Astrocyte (in vitro differentiated cells and primary cell): ENCODE measurements around the gene STK39. TPM values are rescaled to one million over a fixed set of nuclear protein-coding genes. Genes with fewer than 3 reads are reported as not detected.

Source experiments
- DNase-seq: peaks from one replicate; pipeline ENCODE4 v3.0.0-alpha.2; 2010; ENCODE audit warnings: low read depth
- FAIRE-seq: peaks from 2 replicates; lab custom pipeline; 2011; peaks lifted over from hg19 to GRCh38; lab: Jason Lieb, UNC
- H2AFZ ChIP-seq: 2 replicates; pipeline ENCODE4 v1.6.0; 2012; ENCODE audit warnings: low read depth, low read length, inconsistent platforms
- H3K27ac ChIP-seq: 2 replicates; pipeline ENCODE4 v1.5.1; 2011; ENCODE audit warnings: low read depth, low read length, inconsistent platforms
- H3K27me3 ChIP-seq: 2 replicates; pipeline ENCODE4 v1.6.0; 2011; ENCODE audit warnings: low read length, inconsistent platforms; ENCODE audit not compliant: insufficient read depth
- H3K36me3 ChIP-seq: 2 replicates; pipeline ENCODE4 v1.5.1; 2011; ENCODE audit warnings: low read length, inconsistent platforms; ENCODE audit not compliant: insufficient read depth
- H3K4me1 ChIP-seq: 2 replicates; pipeline ENCODE4 v1.5.1; 2011; ENCODE audit warnings: low read length, inconsistent platforms; ENCODE audit not compliant: insufficient read depth
- H3K4me2 ChIP-seq: 2 replicates; pipeline ENCODE4 v1.6.0; 2012; ENCODE audit warnings: low read length, inconsistent platforms
- H3K4me3 ChIP-seq: 2 replicates; pipeline ENCODE4 v1.5.1; 2011; ENCODE audit warnings: low read depth, mild to moderate bottlenecking, low read length, inconsistent platforms; ENCODE audit not compliant: insufficient read depth
- H3K79me2 ChIP-seq: 2 replicates; pipeline ENCODE4 v1.6.0; 2012; ENCODE audit warnings: mild to moderate bottlenecking, low read length, inconsistent platforms; ENCODE audit not compliant: insufficient read depth
- H3K9ac ChIP-seq: 2 replicates; pipeline ENCODE4 v1.6.0; 2012; ENCODE audit warnings: mild to moderate bottlenecking, low read length, inconsistent platforms
- H3K9me3 ChIP-seq: 2 replicates; pipeline ENCODE4 v1.5.1; 2012; ENCODE audit warnings: low read depth, mild to moderate bottlenecking, low read length, inconsistent platforms; ENCODE audit not compliant: insufficient read depth
- H4K20me1 ChIP-seq: 2 replicates; pipeline ENCODE4 v1.6.0; 2012; ENCODE audit warnings: low read length, inconsistent platforms; ENCODE audit not compliant: insufficient read depth
- H3K27ac Mint-ChIP-seq: one replicate; pipeline ENCODE4 v1.8.0; 2021; ENCODE audit warnings: mild to moderate bottlenecking, mixed read lengths; ENCODE audit not compliant: unreplicated experiment
- H3K27me3 Mint-ChIP-seq: one replicate; pipeline ENCODE4 v1.8.0; 2021; ENCODE audit warnings: low read depth, mixed read lengths; ENCODE audit not compliant: unreplicated experiment
- H3K36me3 Mint-ChIP-seq: one replicate; pipeline ENCODE4 v1.8.0; 2021; ENCODE audit warnings: low read depth, mixed read lengths; ENCODE audit not compliant: unreplicated experiment
- H3K4me1 Mint-ChIP-seq: one replicate; pipeline ENCODE4 v1.8.0; 2021; ENCODE audit warnings: low read depth, mixed read lengths; ENCODE audit not compliant: unreplicated experiment
- H3K4me3 Mint-ChIP-seq: one replicate; pipeline ENCODE4 v1.8.0; 2021; ENCODE audit warnings: mild to moderate bottlenecking, moderate library complexity, mixed read lengths; ENCODE audit not compliant: unreplicated experiment
- H3K9me3 Mint-ChIP-seq: one replicate; pipeline ENCODE4 v1.8.0; 2021; ENCODE audit warnings: mild to moderate bottlenecking, mixed read lengths; ENCODE audit not compliant: unreplicated experiment
- EZH2 ChIP-seq: IDR thresholded peaks from 2 replicates; pipeline ENCODE4 v1.6.1; 2012; ENCODE audit warnings: mild to moderate bottlenecking, low read length, inconsistent platforms; ENCODE audit not compliant: insufficient read depth
- total RNA-seq: library from RNA; stranded (reverse); gene quantifications from 2 replicates; pipeline ENCODE4 v1.2.1, GENCODE V29; 2021
- TF ChIP-seq, protein P1 (sequence below): IDR thresholded peaks from 2 replicates; pipeline ENCODE4 v1.5.1; 2011; ENCODE audit warnings: low read depth, mild to moderate bottlenecking, inconsistent platforms, low read length, moderate library complexity; ENCODE audit not compliant: insufficient read depth

STK39 gene
- total RNA-seq, 1 donor from 2014 or later = 23.4 TPM

DNA sequence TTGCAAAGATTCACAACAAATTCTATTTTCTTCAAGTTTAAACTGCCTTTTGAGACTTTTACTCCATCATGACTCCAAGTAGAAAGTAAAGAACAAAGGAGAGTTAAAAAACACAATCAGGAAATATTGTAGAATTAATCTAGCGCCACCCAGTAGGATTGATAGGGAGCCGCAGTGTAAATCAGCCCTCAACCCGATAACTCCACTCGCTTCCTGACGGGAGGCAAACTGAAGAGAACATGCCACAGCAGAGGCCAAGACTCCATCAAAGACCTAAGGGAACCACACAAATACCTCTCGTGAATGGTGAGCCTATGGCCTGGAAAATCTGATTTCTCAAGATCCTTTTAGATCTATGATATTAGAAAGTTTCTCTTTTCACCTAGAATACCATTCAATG, 319.0 kb downstream of the STK39 start:
- H3K4me2 ChIP-seq = no peak overlapping the region
- Mint-ChIP-seq H3K27ac (no peak overlapping the region), H3K4me3 (no peak overlapping the region), H3K36me3 (no peaks in the 10 kb centered on the region), H3K27me3 (no peaks in the 10 kb centered on the region), H3K9me3 (no peaks in the 10 kb centered on the region), H3K4me1 (no peaks in the 10 kb centered on the region)
- no peak for FAIRE-seq
- H4K20me1 ChIP-seq = no peaks in the 10 kb centered on the region
- H3K4me1 ChIP-seq = no peaks in the 10 kb centered on the region
- H3K9me3 ChIP-seq = no peaks in the 10 kb centered on the region
- no peak for DNase-seq
- no peak overlapping the region for H3K4me3 ChIP-seq
- no peak overlapping the region for H3K9ac ChIP-seq
- no peaks in the 10 kb centered on the region for H3K36me3 ChIP-seq
- TF ChIP-seq, protein P1, sequence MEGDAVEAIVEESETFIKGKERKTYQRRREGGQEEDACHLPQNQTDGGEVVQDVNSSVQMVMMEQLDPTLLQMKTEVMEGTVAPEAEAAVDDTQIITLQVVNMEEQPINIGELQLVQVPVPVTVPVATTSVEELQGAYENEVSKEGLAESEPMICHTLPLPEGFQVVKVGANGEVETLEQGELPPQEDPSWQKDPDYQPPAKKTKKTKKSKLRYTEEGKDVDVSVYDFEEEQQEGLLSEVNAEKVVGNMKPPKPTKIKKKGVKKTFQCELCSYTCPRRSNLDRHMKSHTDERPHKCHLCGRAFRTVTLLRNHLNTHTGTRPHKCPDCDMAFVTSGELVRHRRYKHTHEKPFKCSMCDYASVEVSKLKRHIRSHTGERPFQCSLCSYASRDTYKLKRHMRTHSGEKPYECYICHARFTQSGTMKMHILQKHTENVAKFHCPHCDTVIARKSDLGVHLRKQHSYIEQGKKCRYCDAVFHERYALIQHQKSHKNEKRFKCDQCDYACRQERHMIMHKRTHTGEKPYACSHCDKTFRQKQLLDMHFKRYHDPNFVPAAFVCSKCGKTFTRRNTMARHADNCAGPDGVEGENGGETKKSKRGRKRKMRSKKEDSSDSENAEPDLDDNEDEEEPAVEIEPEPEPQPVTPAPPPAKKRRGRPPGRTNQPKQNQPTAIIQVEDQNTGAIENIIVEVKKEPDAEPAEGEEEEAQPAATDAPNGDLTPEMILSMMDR = no peak
- no peak for TF ChIP-seq EZH2
- no peak overlapping the region for H3K27ac ChIP-seq
- peaks cover 3% of the 10 kb centered on the region for H3K27me3 ChIP-seq
- H3K79me2 ChIP-seq = no peaks in the 10 kb centered on the region
- H2AFZ ChIP-seq = no peak overlapping the region

DNA sequence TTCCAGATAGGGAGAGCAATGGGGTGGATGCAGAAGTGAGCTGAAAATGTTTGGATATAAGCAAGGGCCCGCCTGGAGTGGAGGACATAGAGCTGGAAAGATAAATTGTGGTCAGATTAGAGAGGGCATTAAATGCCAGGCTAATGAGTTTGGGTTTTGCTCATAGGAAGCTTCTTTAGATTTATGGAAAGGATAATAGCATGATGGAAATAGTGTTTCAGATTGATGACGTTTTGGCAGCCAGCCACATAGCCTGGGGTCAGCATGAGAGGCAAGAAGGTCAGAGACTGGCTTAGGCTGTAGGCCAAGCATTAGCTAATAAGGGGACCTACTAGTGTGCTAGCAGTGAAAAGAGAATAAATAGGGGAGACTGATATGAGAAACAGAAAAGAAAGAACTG, 321.6 kb downstream of the STK39 start:
- H3K9ac ChIP-seq = no peak overlapping the region
- Mint-ChIP-seq H3K27me3 (no peaks in the 10 kb centered on the region), H3K4me1 (no peaks in the 10 kb centered on the region), H3K27ac (no peak overlapping the region), H3K36me3 (no peaks in the 10 kb centered on the region), H3K4me3 (no peak overlapping the region), H3K9me3 (no peaks in the 10 kb centered on the region)
- H3K4me2 ChIP-seq = no peak overlapping the region
- no peak overlapping the region for H2AFZ ChIP-seq
- peaks cover 3% of the 10 kb centered on the region for H3K27me3 ChIP-seq
- H3K4me1 ChIP-seq = no peaks in the 10 kb centered on the region
- DNase-seq (no peak), FAIRE-seq (no peak)
- no peaks in the 10 kb centered on the region for H3K9me3 ChIP-seq
- H3K4me3 ChIP-seq = no peak overlapping the region
- TF ChIP-seq, protein P1 = no peak
- no peak for TF ChIP-seq EZH2
- H3K36me3 ChIP-seq = no peaks in the 10 kb centered on the region
- no peaks in the 10 kb centered on the region for H3K79me2 ChIP-seq
- no peaks in the 10 kb centered on the region for H4K20me1 ChIP-seq
- no peak overlapping the region for H3K27ac ChIP-seq

DNA sequence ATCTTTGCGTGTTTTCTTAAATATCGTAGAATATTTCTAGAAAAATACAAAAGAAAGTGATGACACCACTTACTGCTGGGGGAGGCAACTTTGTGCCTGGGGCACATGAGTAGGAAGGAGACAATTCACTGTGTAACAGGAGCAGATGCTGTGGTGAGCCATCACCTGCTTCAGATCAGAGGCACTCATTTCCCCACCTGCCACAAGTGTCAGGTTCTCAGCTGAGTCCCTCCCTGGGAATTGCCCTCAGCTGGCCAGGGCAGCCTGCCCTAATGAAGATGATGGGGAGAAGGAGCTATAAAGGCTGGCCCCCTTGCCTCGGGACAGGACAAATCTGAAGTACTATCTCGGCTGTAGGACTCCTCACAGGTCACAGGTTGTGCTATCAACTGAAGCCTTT, 322.8 kb downstream of the STK39 start:
- TF ChIP-seq EZH2 = no peak
- TF ChIP-seq, protein P1 = no peak
- DNase-seq (no peak), FAIRE-seq (no peak)
- Histone ChIP-seq H3K4me1 (no peaks in the 10 kb centered on the region), H4K20me1 (no peaks in the 10 kb centered on the region), H3K4me2 (no peak overlapping the region), H3K36me3 (no peaks in the 10 kb centered on the region), H3K79me2 (no peaks in the 10 kb centered on the region), H3K9me3 (no peaks in the 10 kb centered on the region), H3K4me3 (no peak overlapping the region), H3K27ac (no peak overlapping the region), H3K9ac (no peak overlapping the region), H3K27me3 (peaks cover 3% of the 10 kb centered on the region), H2AFZ (no peak overlapping the region)
- Mint-ChIP-seq H3K36me3 (no peaks in the 10 kb centered on the region), H3K4me1 (no peaks in the 10 kb centered on the region), H3K27ac (no peak overlapping the region), H3K9me3 (no peaks in the 10 kb centered on the region), H3K27me3 (no peaks in the 10 kb centered on the region), H3K4me3 (no peak overlapping the region)
